Colonic mucosa (tissue), 4 donors: Measurements from ENCODE around the gene GRM8. TPM values are rescaled to one million over a fixed set of nuclear protein-coding genes. Genes with fewer than 3 reads are reported as not detected.

Source experiments
- DNase-seq: peaks from one replicate; pipeline ENCODE4 v3.0.0-alpha.2; 2020
- H3K27ac ChIP-seq: fragments of 200-600 bp; one replicate; pipeline ENCODE4 v1.8.0; 2021
- H3K27me3 ChIP-seq: fragments of 200-600 bp; one replicate; pipeline ENCODE4 v1.8.0; 2021
- H3K36me3 ChIP-seq: fragments of 200-600 bp; one replicate; pipeline ENCODE4 v1.8.0; 2021
- H3K4me1 ChIP-seq: fragments of 200-600 bp; one replicate; pipeline ENCODE4 v1.8.0; 2021; ENCODE audit warnings: mild to moderate bottlenecking
- H3K4me3 ChIP-seq: fragments of 200-600 bp; one replicate; pipeline ENCODE4 v1.8.0; 2021
- H3K9ac ChIP-seq, 2 donors: one replicate each; pipeline ENCODE4 v1.7.0; 2013; ENCODE audit warnings: control low read depth in 2 of 2, low read depth in 2 of 2, low read length in 2 of 2
- H3K9me3 ChIP-seq: fragments of 200-600 bp; one replicate; pipeline ENCODE4 v1.8.0; 2021
- intact Hi-C: fragments of 100-400 bp; cut with DNase I; formaldehyde crosslinking; loops from one replicate; pipeline ENCODE4 v1.14.1; 2022
- total RNA-seq, 2 donors: library from RNA; stranded (reverse); fragmentation: NEBNext Ultra II Directional in 1 of 2; extraction: Animal tissue kit (Norgen Biotek cat#: 25700) in 1 of 2; gene quantifications; one replicate each; pipeline ENCODE4 v1.2.1, GENCODE V29; 2021
- TF ChIP-seq, protein P1 (sequence below): fragments of 200-600 bp; IDR thresholded peaks from one replicate; pipeline ENCODE4 v1.8.0; 2022; ENCODE audit warnings: antibody characterized with exemption, mild to moderate bottlenecking
- donor health status: healthy.
- donor health status: DM: no; HTN: no; CAD: no.
- donor health status: DM: no; HTN: no; CAD: no.

GRM8 gene
- total RNA-seq, 2 donors from 2014 or later, result 2.2 to 2.5 TPM

DNA sequence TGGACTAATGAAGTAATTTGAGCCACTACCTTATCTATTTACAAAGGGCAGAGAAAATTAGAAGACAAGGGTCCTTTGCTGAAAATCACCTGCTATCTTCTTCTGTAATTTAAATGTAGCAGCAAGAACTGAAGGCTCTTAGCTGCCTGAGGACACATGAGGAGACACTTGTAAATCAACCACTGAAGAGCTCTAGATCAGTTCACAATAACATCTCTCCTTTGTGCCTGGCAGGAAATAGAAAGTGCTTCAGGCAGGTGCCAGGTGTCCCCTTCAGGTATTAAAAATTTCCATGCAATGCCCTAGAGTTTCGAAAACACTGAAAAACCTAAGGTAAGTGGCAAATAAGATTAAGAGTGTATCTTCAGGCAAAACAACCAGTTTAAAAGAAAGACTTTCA is 474.6 kb downstream of the GRM8 start:
- no peak overlapping the region for H3K27ac ChIP-seq
- no peaks in the 10 kb centered on the region for H3K36me3 ChIP-seq
- no peak overlapping the region for H3K9ac ChIP-seq
- H3K4me3 ChIP-seq, result no peak overlapping the region
- H3K27me3 ChIP-seq, result no peaks in the 10 kb centered on the region
- DNase-seq, result no peak
- intact Hi-C loops, result no loop called here
- no peaks in the 10 kb centered on the region for H3K9me3 ChIP-seq
- TF ChIP-seq, protein P1, sequence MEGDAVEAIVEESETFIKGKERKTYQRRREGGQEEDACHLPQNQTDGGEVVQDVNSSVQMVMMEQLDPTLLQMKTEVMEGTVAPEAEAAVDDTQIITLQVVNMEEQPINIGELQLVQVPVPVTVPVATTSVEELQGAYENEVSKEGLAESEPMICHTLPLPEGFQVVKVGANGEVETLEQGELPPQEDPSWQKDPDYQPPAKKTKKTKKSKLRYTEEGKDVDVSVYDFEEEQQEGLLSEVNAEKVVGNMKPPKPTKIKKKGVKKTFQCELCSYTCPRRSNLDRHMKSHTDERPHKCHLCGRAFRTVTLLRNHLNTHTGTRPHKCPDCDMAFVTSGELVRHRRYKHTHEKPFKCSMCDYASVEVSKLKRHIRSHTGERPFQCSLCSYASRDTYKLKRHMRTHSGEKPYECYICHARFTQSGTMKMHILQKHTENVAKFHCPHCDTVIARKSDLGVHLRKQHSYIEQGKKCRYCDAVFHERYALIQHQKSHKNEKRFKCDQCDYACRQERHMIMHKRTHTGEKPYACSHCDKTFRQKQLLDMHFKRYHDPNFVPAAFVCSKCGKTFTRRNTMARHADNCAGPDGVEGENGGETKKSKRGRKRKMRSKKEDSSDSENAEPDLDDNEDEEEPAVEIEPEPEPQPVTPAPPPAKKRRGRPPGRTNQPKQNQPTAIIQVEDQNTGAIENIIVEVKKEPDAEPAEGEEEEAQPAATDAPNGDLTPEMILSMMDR, result no peak
- H3K4me1 ChIP-seq, result no peaks in the 10 kb centered on the region

DNA sequence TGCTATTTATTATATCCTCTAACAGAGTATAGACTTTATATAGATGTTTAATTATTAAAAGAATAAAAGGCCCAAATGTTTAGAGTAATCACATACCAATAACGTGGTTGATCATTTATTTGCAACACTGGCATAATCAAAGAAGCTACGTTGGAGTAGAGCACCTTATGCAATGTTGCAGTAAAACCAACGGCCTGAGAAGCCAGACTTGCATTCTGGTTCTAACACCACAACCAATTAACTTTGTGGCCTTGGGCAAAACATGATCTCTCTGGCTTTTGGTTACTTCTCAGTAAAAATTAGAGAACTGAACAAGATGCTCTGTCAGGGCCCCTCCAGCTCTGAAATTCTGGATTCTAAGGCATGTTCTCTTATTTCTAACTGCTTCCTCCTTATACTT is 476.2 kb downstream of the GRM8 start:
- H3K36me3 ChIP-seq, result no peaks in the 10 kb centered on the region
- no peaks in the 10 kb centered on the region for H3K4me1 ChIP-seq
- no peak overlapping the region for H3K27ac ChIP-seq
- no peaks in the 10 kb centered on the region for H3K27me3 ChIP-seq
- TF ChIP-seq, protein P1, result no peak
- H3K9me3 ChIP-seq, result no peaks in the 10 kb centered on the region
- DNase-seq, result no peak
- intact Hi-C loops, result no loop called here
- no peak overlapping the region for H3K9ac ChIP-seq
- H3K4me3 ChIP-seq, result no peak overlapping the region

DNA sequence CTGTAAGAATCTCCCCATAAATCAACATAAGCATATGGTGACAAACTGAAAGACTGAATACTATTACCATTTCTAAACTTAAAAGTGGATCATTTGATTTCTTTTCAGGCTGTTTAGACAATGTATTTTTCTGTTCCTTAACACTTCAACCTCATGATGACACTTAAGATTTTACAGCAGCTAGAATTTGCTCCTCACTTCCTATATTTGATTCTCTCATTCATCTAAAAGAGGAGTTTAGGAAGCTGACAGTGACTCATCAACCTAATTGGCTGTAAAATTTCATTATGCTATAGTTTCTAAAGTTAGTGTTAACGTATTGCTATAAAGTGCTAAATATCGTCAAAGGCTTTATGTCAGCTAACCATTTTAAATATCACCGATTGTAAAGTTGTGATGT is 478.7 kb downstream of the GRM8 start:
- intact Hi-C loops, result no loop called here
- Histone ChIP-seq H3K36me3 (no peaks in the 10 kb centered on the region), H3K9ac (no peak overlapping the region), H3K9me3 (no peaks in the 10 kb centered on the region), H3K4me1 (no peaks in the 10 kb centered on the region), H3K27me3 (no peaks in the 10 kb centered on the region), H3K4me3 (no peak overlapping the region), H3K27ac (no peak overlapping the region)
- TF ChIP-seq, protein P1, result no peak
- DNase-seq, result no peak

GRCh38 chr7:126768836-126769235 is 483.9 kb downstream of the GRM8 start:
- H3K4me1 ChIP-seq, result no peaks in the 10 kb centered on the region
- H3K4me3 ChIP-seq, result no peak overlapping the region
- no peak for DNase-seq
- TF ChIP-seq, protein P1, result no peak
- H3K36me3 ChIP-seq, result no peaks in the 10 kb centered on the region
- H3K27me3 ChIP-seq, result no peaks in the 10 kb centered on the region
- H3K9ac ChIP-seq, result no peak overlapping the region
- H3K9me3 ChIP-seq, result no peaks in the 10 kb centered on the region
- intact Hi-C loops, result no loop called here
- H3K27ac ChIP-seq, result no peak overlapping the region

GRCh38 chr7:126760914-126761577 is 491.7 kb downstream of the GRM8 start:
- no peak overlapping the region for H3K27ac ChIP-seq
- DNase-seq, result no peak
- TF ChIP-seq, protein P1, result no peak
- H3K27me3 ChIP-seq, result no peaks in the 10 kb centered on the region
- H3K36me3 ChIP-seq, result no peaks in the 10 kb centered on the region
- H3K4me3 ChIP-seq, result no peak overlapping the region
- no peak overlapping the region for H3K9ac ChIP-seq
- H3K4me1 ChIP-seq, result no peaks in the 10 kb centered on the region
- no peaks in the 10 kb centered on the region for H3K9me3 ChIP-seq
- intact Hi-C loops, result no loop called here
